ENCODE measurements around the gene ALDH1A1.

ALDH1A1 gene

GRCh38 chr9:72907421-72907820 lies 45.4 kb downstream of the ALDH1A1 start:
- no peaks in the 10 kb centered on the region for H3K27me3 ChIP-seq (replicated peaks; ENCODE audit: control insufficient read depth, insufficient read depth, low read length)

DNA sequence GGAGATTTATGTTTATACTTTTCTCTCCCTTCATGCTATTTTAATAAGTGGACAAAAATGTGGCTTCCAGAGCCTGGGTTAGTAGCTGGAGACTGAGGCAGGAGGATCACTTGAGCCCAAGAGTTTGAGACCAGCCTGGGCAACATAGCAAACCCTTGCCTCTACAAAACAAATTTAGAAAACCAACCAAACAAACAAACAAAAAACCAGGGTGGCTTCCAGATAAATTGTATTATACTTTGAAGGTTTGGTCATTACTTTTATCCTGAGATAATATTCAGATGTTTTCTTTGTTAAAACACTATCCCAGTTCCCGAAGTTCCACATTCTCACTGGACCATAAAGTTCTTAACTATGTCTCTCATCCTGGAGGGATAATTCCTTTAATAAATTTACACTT lies 46.0 kb downstream of the ALDH1A1 start:
- Histone ChIP-seq H3K4me3 (replicated peaks; ENCODE audit: low read depth, low read length) (no peak overlapping the region), H3K27me3 (replicated peaks; ENCODE audit: control insufficient read depth, insufficient read depth, low read length) (no peaks in the 10 kb centered on the region), H3K36me3 (ENCODE audit: control insufficient read depth, insufficient read depth, low read length) (no peaks in the 10 kb centered on the region)
- TF ChIP-seq CTCF (IDR thresholded peaks at IDR 0.05; ENCODE audit: insufficient read depth, low read length, poor library complexity, severe bottlenecking): no peak
- no peak for DNase-seq (ENCODE audit: extremely low read depth, insufficient read length)

More at GRCh38 chr9:72907421-72907820, 45.4 kb downstream of the ALDH1A1 start:
- Histone ChIP-seq H3K36me3 (ENCODE audit: control insufficient read depth, insufficient read depth, low read length) (no peaks in the 10 kb centered on the region), H3K4me3 (replicated peaks; ENCODE audit: low read depth, low read length) (no peak overlapping the region)
- DNase-seq (ENCODE audit: extremely low read depth, insufficient read length): no peak
- no peak for TF ChIP-seq CTCF (IDR thresholded peaks at IDR 0.05; ENCODE audit: insufficient read depth, low read length, poor library complexity, severe bottlenecking)

DNA sequence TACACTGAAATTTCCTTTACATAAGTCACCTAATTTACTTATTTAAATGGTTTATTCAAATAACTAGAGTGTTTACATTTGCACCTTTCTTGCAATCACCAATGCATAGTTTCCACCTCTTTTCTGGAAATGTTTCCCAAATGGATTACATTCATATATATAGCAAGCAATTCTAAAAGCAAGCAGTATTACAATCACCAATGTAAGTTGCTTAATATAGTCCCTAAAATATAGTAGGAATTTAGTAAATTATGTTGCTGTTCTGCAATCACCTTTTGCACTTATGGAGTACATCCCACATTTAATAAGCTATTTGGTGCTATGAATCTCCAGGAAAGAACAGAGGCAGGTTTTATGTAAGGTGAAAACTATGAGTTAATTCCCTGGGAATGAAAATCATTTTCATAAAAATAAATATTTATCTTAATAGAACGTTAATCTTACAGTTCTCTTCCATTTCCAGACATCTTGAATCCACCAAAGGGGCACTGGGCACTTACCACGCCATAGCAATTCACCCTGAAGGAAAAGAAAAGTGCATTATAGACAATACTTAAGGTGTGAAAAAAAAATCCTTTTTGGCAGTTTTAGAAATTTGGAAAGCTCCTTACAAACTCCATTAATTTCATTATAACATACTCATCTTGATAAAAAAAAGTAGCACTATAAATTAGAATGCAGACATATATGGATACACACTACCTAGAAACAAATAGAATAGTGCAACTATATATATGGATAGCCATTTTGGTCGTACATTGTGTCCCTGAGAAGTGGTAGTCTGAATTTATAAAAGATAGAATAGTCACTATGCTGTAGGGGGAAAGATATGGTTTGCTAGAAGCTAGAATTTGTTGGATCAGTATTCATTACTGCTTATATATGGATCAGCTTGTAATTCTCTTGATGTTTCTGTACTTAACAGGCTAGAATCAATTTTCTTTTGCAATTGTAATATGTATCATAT lies 47.1 kb downstream of the ALDH1A1 start:
- H3K36me3 ChIP-seq (ENCODE audit: control insufficient read depth, insufficient read depth, low read length): no peaks in the 10 kb centered on the region
- no peak for TF ChIP-seq CTCF (IDR thresholded peaks at IDR 0.05; ENCODE audit: insufficient read depth, low read length, poor library complexity, severe bottlenecking)

DNA sequence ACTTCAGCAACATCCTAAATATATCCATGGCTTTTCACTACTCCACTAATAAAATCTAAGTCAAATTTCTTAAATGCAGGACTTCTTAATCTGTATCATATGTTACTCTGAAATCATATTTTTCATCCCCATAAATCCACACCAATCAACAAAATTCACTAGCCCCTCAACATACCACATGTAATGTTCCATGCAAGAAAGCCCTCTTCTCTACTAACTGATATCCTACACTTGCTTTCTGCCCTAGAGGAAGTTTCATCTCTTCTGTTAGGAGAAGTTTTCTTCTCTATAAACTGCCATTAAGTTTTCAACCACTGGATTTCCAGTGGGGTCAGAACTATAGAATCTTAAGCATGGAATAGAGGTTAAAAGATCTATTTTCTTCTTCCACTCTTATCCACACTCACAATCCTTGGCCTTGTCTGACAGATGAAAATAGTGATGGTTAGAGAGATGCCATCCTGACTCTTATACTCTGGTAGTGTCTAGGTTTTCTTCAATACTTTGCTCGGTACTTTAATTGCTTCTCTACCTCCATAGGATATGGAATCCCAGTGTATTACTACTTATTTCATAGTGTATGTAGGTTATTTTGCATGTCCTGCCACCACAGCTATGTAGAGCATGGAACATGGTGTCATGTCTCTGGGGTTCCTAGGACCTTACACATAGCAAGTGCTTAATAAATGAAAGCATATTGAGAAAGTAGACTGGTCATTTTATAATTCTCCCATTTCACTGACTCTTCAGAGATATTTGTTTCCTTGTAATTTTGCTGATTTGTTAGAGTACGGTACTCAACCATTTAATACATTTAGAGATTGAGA lies 48.4 kb downstream of the ALDH1A1 start:
- TF ChIP-seq CTCF (IDR thresholded peaks at IDR 0.05; ENCODE audit: insufficient read depth, low read length, poor library complexity, severe bottlenecking): no peak
- Histone ChIP-seq H3K36me3 (ENCODE audit: control insufficient read depth, insufficient read depth, low read length) (no peaks in the 10 kb centered on the region), H3K27me3 (replicated peaks; ENCODE audit: control insufficient read depth, insufficient read depth, low read length) (no peaks in the 10 kb centered on the region), H3K4me3 (replicated peaks; ENCODE audit: low read depth, low read length) (no peak overlapping the region)
- DNase-seq (ENCODE audit: extremely low read depth, insufficient read length): no peak

More for the DNA sequence above, 47.1 kb downstream of the ALDH1A1 start:
- no peak for DNase-seq (ENCODE audit: extremely low read depth, insufficient read length)
- H3K27me3 ChIP-seq (replicated peaks; ENCODE audit: control insufficient read depth, insufficient read depth, low read length): no peaks in the 10 kb centered on the region
- no peak overlapping the region for H3K4me3 ChIP-seq (replicated peaks; ENCODE audit: low read depth, low read length)

GRCh38 chr9:72903103-72903502 lies 49.8 kb downstream of the ALDH1A1 start:
- TF ChIP-seq CTCF (IDR thresholded peaks at IDR 0.05; ENCODE audit: insufficient read depth, low read length, poor library complexity, severe bottlenecking): no peak
- Histone ChIP-seq H3K27me3 (replicated peaks; ENCODE audit: control insufficient read depth, insufficient read depth, low read length) (no peaks in the 10 kb centered on the region), H3K4me3 (replicated peaks; ENCODE audit: low read depth, low read length) (no peak overlapping the region), H3K36me3 (ENCODE audit: control insufficient read depth, insufficient read depth, low read length) (no peaks in the 10 kb centered on the region)
- DNase-seq (ENCODE audit: extremely low read depth, insufficient read length): no peak
